ENCODE measurements around the gene GOLGA7B. TPM values are rescaled to one million over a fixed set of nuclear protein-coding genes. Genes with fewer than 3 reads are reported as not detected.
"Not testable (repeated sequence)": the region's sequence is repeated elsewhere in the genome, so short reads cannot be mapped to it uniquely, and the experiment has no call there.

Gene GOLGA7B
- total RNA-seq, 1 donor from 2014 or later: under 0.01 TPM

- H3K36me3 ChIP-seq (ENCODE audit: control insufficient read depth, insufficient read depth, low read length): no peaks in the 10 kb centered on the region
- FAIRE-seq (no peak), DNase-seq (ENCODE audit: low read depth) (no peak)
- TF ChIP-seq, protein P1, sequence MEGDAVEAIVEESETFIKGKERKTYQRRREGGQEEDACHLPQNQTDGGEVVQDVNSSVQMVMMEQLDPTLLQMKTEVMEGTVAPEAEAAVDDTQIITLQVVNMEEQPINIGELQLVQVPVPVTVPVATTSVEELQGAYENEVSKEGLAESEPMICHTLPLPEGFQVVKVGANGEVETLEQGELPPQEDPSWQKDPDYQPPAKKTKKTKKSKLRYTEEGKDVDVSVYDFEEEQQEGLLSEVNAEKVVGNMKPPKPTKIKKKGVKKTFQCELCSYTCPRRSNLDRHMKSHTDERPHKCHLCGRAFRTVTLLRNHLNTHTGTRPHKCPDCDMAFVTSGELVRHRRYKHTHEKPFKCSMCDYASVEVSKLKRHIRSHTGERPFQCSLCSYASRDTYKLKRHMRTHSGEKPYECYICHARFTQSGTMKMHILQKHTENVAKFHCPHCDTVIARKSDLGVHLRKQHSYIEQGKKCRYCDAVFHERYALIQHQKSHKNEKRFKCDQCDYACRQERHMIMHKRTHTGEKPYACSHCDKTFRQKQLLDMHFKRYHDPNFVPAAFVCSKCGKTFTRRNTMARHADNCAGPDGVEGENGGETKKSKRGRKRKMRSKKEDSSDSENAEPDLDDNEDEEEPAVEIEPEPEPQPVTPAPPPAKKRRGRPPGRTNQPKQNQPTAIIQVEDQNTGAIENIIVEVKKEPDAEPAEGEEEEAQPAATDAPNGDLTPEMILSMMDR (IDR thresholded peaks at IDR 0.05; ENCODE audit: insufficient read depth, low read length, severe bottlenecking): no peak
- peaks cover 3% of the 10 kb centered on the region for H3K27me3 ChIP-seq (ENCODE audit: control insufficient read depth, insufficient read depth, low read length)
- no peak overlapping the region for H3K4me3 ChIP-seq (ENCODE audit: low read depth, low read length)
Observed at GRCh38 chr10:97831259-97831658, 18.4 kb upstream of the GOLGA7B start.

GRCh38 chr10:97836446-97836845 is 13.2 kb upstream of the GOLGA7B start:
- FAIRE-seq: no peak
- Histone ChIP-seq H3K27me3 (ENCODE audit: control insufficient read depth, insufficient read depth, low read length) (peaks cover 7% of the 10 kb centered on the region), H3K4me3 (ENCODE audit: low read depth, low read length) (no peak overlapping the region), H3K36me3 (ENCODE audit: control insufficient read depth, insufficient read depth, low read length) (no peaks in the 10 kb centered on the region)
- DNase-seq (ENCODE audit: low read depth): no peak
- TF ChIP-seq, protein P1 (IDR thresholded peaks at IDR 0.05; ENCODE audit: insufficient read depth, low read length, severe bottlenecking): no peak

GRCh38 chr10:97838091-97838490 is 11.6 kb upstream of the GOLGA7B start:
- Histone ChIP-seq H3K36me3 (ENCODE audit: control insufficient read depth, insufficient read depth, low read length) (no peaks in the 10 kb centered on the region), H3K4me3 (ENCODE audit: low read depth, low read length) (no peak overlapping the region), H3K27me3 (ENCODE audit: control insufficient read depth, insufficient read depth, low read length) (peaks cover 7% of the 10 kb centered on the region)
- DNase-seq (ENCODE audit: low read depth) (no peak), FAIRE-seq (no peak)
- TF ChIP-seq, protein P1 (IDR thresholded peaks at IDR 0.05; ENCODE audit: insufficient read depth, low read length, severe bottlenecking): no peak

DNA sequence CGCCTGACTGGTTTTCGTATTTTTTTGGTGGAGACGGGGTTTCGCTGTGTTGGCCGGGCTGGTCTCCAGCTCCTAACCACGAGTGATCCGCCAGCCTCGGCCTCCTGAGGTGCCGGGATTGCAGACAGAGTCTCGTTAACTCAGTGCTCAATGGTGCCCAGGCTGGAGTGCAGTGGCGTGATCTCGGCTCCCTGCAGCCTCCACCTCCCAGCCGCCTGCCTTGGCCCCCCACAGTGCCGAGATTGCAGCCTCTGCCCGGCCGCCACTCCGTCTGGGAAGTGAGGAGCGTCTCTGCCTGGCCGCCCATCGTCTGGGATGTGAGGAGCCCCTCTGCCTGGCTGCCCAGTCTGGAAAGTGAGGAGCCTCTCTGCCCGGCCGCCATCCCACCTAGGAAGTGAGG is 8.5 kb upstream of the GOLGA7B start:
- DNase-seq (ENCODE audit: low read depth); H3K36me3 ChIP-seq (ENCODE audit: control insufficient read depth, insufficient read depth, low read length); FAIRE-seq; H3K4me3 ChIP-seq (ENCODE audit: low read depth, low read length): not testable (repeated sequence)
- H3K27me3 ChIP-seq (ENCODE audit: control insufficient read depth, insufficient read depth, low read length): peaks cover 10% of the 10 kb centered on the region

GRCh38 chr10:97842114-97842513 is 7.5 kb upstream of the GOLGA7B start:
- H3K4me3 ChIP-seq (ENCODE audit: low read depth, low read length); FAIRE-seq; DNase-seq (ENCODE audit: low read depth); H3K36me3 ChIP-seq (ENCODE audit: control insufficient read depth, insufficient read depth, low read length): not testable (repeated sequence)
- peaks cover 10% of the 10 kb centered on the region for H3K27me3 ChIP-seq (ENCODE audit: control insufficient read depth, insufficient read depth, low read length)

GRCh38 chr10:97842656-97843280 is 6.9 kb upstream of the GOLGA7B start:
- no peak for DNase-seq (ENCODE audit: low read depth)
- Histone ChIP-seq H3K36me3 (ENCODE audit: control insufficient read depth, insufficient read depth, low read length) (no peaks in the 10 kb centered on the region), H3K4me3 (ENCODE audit: low read depth, low read length) (no peak overlapping the region), H3K27me3 (ENCODE audit: control insufficient read depth, insufficient read depth, low read length) (peaks cover 10% of the 10 kb centered on the region)
- FAIRE-seq: no peak
- TF ChIP-seq, protein P1 (IDR thresholded peaks at IDR 0.05; ENCODE audit: insufficient read depth, low read length, severe bottlenecking): no peak

DNA sequence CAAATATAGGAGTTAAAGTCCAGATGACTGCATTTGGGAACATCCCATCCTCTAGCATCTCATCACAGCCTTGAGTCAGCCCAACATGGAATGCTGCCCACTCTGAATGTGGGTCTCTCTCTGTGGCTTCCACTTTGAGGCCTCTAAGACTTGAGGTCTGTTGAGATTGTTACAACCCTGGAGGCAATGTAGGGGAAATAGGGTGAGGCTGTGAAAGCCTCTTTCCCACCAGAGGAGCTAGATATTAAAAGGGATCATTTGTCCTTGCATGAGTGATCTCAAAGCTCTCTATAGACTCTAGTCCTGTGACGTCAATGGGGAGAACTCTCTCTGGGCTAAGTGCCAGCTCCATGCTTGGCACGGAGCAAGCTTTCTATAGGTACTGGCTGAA is 6.4 kb upstream of the GOLGA7B start:
- Histone ChIP-seq H3K36me3 (ENCODE audit: control insufficient read depth, insufficient read depth, low read length) (no peaks in the 10 kb centered on the region), H3K4me3 (ENCODE audit: low read depth, low read length) (no peak overlapping the region), H3K27me3 (ENCODE audit: control insufficient read depth, insufficient read depth, low read length) (peaks cover 6% of the 10 kb centered on the region)
- TF ChIP-seq, protein P1 (IDR thresholded peaks at IDR 0.05; ENCODE audit: insufficient read depth, low read length, severe bottlenecking): no peak
- DNase-seq (ENCODE audit: low read depth): no peak
- no peak for FAIRE-seq

DNA sequence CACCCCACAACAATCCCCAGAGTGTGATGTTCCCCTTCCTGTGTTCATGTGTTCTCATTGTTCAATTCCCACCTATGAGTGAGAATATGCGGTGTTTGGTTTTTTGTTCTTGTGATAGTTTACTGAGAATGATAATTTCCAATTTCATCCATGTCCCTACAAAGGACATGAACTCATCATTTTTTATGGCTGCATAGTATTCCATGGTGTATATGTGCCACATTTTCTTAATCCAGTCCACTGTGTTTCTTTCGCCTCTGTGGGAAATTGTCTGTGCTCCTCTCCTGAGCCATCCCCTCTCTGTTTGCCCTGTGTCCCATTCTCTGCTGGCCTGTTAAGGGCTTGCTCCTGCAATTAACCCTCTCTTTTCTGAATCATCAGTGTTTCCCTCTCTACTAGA is 5.7 kb upstream of the GOLGA7B start:
- not testable (repeated sequence) for H3K27me3 ChIP-seq (ENCODE audit: control insufficient read depth, insufficient read depth, low read length); H3K4me3 ChIP-seq (ENCODE audit: low read depth, low read length); FAIRE-seq; H3K36me3 ChIP-seq (ENCODE audit: control insufficient read depth, insufficient read depth, low read length); DNase-seq (ENCODE audit: low read depth)

Measured in bronchial epithelial cell (primary cell).